CD4-positive, alpha-beta T cell treated with Interleukin-15 for 4 hours (primary cell): ENCODE data around the gene SAP30L.

ENCODE experiments used
- DNase-seq: peaks from one replicate; pipeline ENCODE4 v3.0.0-alpha.2; 2020; ENCODE audit warnings: low spot score

The SAP30L gene

DNA sequence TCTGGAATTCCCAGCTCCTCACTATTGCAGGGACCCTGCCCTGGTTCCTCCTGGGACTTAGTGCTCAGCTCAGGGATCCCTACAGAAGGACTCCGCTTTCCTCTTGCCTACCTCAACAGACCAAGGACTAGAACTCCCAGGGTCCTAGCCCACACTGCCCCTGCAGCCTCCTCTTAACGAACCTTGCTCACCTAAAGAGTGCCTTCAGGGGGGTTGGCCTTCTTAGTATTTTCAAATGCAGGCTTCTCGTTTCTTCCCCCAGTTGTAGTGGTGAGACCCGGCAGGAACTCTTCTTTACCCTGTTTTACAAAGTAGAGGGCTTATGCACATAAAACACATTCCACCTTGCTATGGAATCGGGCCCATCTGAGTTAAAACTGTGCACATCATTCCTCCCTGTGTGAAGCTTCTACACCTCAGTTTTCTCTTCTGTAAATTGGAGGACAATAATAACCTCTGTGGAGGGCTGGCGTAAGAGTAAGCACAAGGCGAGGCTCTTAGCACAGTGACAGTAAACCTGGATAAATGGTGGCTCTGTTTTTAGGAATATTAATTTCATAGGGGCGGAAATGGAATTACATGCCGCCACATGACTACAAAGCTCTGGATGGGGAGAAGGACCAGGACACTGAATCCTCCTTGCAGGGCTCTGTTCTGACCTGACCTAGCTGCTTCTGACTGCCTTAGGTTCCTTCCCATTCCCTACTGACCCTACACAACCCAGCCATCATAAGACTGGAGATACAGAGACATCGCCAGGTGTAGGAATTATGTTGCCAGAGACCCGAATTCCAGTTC is 36.0 kb downstream of the SAP30L start:
- no peak for DNase-seq

GRCh38 chr5:154482528-154483449 is 37.0 kb downstream of the SAP30L start:
- no peak for DNase-seq

GRCh38 chr5:154483654-154484392 is 38.0 kb downstream of the SAP30L start:
- DNase-seq, result no peak

GRCh38 chr5:154484393-154485095 is 38.7 kb downstream of the SAP30L start:
- DNase-seq, result no peak

GRCh38 chr5:154485096-154485491 is 39.3 kb downstream of the SAP30L start:
- DNase-seq, result no peak

- no peak for DNase-seq
Observed at GRCh38 chr5:154485850-154486426, 40.1 kb downstream of the SAP30L start.

- no peak for DNase-seq
Observed at GRCh38 chr5:154486427-154486866, 40.6 kb downstream of the SAP30L start.

GRCh38 chr5:154487541-154487940 is 41.7 kb downstream of the SAP30L start:
- DNase-seq, result no peak

- DNase-seq, result no peak
Observed at GRCh38 chr5:154491941-154492340, 46.1 kb downstream of the SAP30L start.

DNA sequence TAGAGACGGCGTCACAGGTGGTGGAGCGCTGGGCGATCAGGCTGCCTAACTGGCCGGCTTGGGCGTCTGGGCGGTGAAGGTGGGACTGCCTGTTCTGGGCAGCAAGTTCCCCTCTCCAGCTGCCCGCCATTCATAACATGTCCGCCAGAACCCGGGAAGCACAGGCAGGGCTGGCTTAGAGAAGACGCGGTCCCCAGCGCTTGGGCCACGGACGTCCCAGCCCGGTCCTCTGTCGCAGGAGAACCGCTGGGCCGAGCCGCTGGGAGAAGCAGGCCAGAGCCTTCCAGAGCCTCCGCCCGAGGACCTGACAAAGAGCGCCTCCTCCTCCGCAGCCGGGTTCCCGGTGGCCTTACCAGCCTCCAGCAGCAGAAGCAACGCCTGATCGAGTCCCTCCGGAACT is 47.5 kb downstream of the SAP30L start:
- no peak for DNase-seq

GRCh38 chr5:154494036-154494435 is 48.2 kb downstream of the SAP30L start:
- DNase-seq, result no peak

DNA sequence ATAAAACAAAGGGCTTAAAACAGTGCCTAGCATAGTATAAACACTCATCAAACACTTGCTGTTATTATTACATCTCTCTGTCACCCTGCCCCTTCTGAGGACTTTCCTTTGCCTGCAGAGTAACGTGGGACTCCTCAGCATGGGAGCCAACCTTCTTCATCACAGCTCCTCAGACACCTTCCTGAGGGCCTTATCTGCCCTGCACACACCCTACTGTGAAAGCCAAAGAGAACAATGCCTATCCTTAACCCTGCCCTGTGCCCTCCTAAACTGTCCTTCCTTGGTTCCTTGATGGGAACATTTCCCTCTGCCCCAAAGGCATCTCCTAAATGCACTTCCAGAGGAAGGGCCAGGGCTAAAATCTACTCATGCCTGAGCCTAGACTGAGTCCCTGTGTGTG is 52.8 kb downstream of the SAP30L start:
- DNase-seq, result no peak

DNA sequence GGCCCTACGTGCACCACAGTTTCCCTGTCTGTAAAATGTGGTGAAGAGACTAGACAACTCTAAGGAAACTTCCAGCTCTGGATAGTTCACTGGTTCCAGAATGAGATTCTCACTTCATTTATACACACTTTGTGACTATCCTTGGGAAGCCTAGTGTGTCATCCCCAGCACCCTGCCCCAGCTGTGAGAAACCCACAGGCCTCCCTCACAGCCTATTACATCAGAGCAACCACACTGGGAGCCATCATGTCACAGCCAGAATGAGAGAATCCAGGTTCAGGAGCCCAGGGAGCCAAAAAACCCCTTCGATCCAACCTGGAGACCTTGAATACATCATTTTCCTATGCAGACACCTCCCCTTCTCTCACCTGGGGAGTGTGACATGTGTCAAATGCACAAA is 53.2 kb downstream of the SAP30L start:
- DNase-seq, result no peak

DNA sequence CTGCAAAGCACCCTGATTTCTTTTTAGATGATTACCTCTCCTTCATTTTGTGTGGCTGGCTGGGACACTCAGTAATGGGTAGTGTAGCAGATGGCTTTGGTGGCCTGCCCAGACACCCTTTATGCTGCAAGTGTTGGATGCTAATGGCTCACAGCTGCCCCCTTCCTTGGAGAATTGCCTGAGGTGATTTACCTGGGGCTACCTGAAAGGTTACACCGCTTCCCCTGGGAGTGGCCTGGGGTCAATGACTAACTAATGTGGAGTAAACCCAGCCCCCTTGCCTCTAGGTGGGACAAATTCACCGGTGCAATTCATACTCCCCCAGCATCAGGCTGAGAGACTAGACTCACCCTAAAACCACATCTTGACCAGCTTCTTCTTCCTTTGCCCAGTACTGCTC is 55.8 kb downstream of the SAP30L start:
- no peak for DNase-seq

GRCh38 chr5:154502180-154502579 is 56.4 kb downstream of the SAP30L start:
- no peak for DNase-seq

DNA sequence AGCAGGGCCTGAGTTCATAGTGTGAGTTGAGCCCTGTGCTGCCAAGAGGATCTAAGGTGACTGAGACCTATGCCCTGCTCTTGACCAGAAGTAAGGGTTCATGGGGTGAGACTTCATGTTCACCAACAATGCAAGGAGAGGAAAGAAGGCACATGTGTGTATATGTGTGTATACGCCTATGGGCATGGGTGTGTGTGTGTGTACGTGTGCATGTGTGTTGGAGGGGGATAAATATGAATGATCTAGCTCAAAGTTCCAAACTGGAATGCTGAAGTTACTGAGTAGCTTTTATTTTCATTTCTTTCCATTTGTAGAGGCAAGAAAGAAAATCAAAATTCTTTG is 57.9 kb downstream of the SAP30L start:
- no peak for DNase-seq

GRCh38 chr5:154505567-154505966 is 59.8 kb downstream of the SAP30L start:
- DNase-seq, result no peak

DNA sequence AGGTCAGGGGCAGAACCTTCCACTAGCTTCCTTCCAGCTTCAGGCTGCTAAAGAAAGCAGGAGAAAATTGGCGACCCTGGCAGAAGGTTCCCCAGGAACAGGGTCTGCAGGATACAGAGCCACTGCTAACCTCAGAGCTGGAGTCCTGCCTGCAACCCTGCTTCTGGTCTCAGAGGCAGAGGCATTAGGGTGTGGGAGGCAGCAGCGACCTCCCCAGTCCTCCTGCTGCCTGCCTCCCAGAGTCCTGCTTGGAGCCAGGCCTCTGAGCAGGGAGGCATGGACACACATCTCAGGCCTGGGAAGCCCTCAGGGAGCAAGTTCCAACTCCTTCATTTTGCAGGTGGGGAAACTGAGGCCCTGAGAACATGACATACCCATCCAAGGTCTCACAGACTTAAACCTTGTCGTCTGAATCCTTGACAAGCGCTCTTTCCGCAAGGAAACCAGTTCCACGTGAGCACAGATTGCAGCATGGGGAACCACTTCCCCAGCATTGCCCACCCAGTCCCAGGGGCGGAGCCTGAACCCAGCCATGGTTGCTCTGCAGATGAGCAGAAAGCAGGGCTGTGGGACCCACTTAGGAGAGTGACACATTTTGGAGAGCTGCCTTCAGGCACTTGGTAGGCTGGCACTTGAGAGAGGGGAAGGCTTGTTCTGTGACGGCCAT is 60.4 kb downstream of the SAP30L start:
- no peak for DNase-seq

DNA sequence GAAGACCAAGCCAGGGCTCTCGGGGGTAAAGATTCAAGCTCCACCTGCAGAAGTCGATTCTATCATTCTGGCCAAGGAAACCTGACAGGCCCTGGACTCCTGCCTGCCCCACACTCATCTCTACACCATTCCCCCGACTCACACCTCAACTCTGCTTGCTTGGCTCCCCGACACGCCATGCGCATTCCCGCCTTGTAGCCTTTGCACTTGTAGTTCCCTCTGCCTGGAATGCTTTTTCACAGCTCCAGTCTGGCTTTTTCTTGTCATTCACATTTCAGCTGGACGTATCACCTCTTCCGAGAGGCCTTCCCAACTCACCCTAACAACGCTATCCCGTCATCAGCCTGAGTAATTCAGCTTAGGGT is 60.9 kb downstream of the SAP30L start:
- no peak for DNase-seq

DNA sequence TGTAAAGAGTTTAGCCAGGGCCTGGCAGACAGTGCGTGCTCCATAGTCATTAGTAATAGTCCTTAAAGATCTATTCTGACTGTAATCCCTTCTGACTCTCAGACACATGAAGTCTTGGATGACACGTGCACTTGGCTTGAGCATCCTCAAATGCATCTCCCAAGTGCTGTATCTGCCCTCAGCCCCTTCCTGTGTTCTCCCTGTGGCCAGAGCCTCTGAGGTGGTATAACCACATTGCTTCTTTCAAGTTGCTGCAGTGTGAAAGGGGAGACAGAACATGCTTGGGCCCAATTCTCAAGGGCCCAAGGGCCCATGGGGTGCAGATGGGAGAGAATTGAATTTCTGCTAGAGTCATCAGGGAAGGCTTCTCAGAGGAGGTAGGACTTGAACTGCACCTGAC is 62.3 kb downstream of the SAP30L start:
- no peak for DNase-seq
